Measurements from ENCODE around the gene IRF2.
A peak's percentile ranks its signal among the peaks of the same experiment; 100 is the strongest.

Gene IRF2

GRCh38 chr4:184361443-184361842 lies 112.9 kb downstream of the IRF2 start:
- Histone ChIP-seq H3K9ac (ENCODE audit: low read depth in 1 of 2, low read length in 2 of 2) (no peak overlapping the region), H3K4me3 (ENCODE audit: low read length in 2 of 2) (no peak overlapping the region), H3K36me3 (ENCODE audit: control insufficient read depth in 2 of 2, insufficient read depth in 2 of 2, low read length in 2 of 2) (no peaks in the 10 kb centered on the region), H3K4me1 (ENCODE audit: control insufficient read depth in 2 of 2, insufficient read depth in 2 of 2, low read length in 2 of 2) (peaks cover 0 to 13% of the 10 kb centered on the region in 2 donors), H3K27ac (ENCODE audit: low read depth in 2 of 2, low read length in 2 of 2) (no peak overlapping the region), H3K9me3 (ENCODE audit: control insufficient read depth in 2 of 2, low read length in 2 of 2) (no peaks in the 10 kb centered on the region), H3K27me3 (ENCODE audit: control insufficient read depth in 2 of 2, insufficient read depth in 2 of 2, low read length in 2 of 2) (no peaks in the 10 kb centered on the region)

- Histone ChIP-seq H3K9me3 (ENCODE audit: control insufficient read depth in 2 of 2, low read length in 2 of 2) (no peaks in the 10 kb centered on the region), H3K27me3 (ENCODE audit: control insufficient read depth in 2 of 2, insufficient read depth in 2 of 2, low read length in 2 of 2) (no peaks in the 10 kb centered on the region), H3K4me3 (ENCODE audit: low read length in 2 of 2) (no peak overlapping the region), H3K9ac (ENCODE audit: low read depth in 1 of 2, low read length in 2 of 2) (no peak overlapping the region), H3K27ac (ENCODE audit: low read depth in 2 of 2, low read length in 2 of 2) (no peak overlapping the region), H3K36me3 (ENCODE audit: control insufficient read depth in 2 of 2, insufficient read depth in 2 of 2, low read length in 2 of 2) (no peaks in the 10 kb centered on the region), H3K4me1 (ENCODE audit: control insufficient read depth in 2 of 2, insufficient read depth in 2 of 2, low read length in 2 of 2) (peaks cover 4 to 12% of the 10 kb centered on the region in 2 donors)
These were observed 114.5 kb downstream of the IRF2 start for GRCh38 chr4:184359888-184360287.

- H3K27me3 ChIP-seq (ENCODE audit: control insufficient read depth in 2 of 2, insufficient read depth in 2 of 2, low read length in 2 of 2): no peaks in the 10 kb centered on the region
- H3K36me3 ChIP-seq (ENCODE audit: control insufficient read depth in 2 of 2, insufficient read depth in 2 of 2, low read length in 2 of 2): no peaks in the 10 kb centered on the region
- H3K9me3 ChIP-seq (ENCODE audit: control insufficient read depth in 2 of 2, low read length in 2 of 2): no peaks in the 10 kb centered on the region
- H3K27ac ChIP-seq (ENCODE audit: low read depth in 2 of 2, low read length in 2 of 2): no peak overlapping the region
- H3K4me1 ChIP-seq (ENCODE audit: control insufficient read depth in 2 of 2, insufficient read depth in 2 of 2, low read length in 2 of 2): peaks cover 0 to 6% of the 10 kb centered on the region in 2 donors
- H3K4me3 ChIP-seq (ENCODE audit: low read length in 2 of 2): no peak overlapping the region
- H3K9ac ChIP-seq (ENCODE audit: low read depth in 1 of 2, low read length in 2 of 2): no peak overlapping the region
These were observed 115.7 kb downstream of the IRF2 start for GRCh38 chr4:184358521-184359232.

DNA sequence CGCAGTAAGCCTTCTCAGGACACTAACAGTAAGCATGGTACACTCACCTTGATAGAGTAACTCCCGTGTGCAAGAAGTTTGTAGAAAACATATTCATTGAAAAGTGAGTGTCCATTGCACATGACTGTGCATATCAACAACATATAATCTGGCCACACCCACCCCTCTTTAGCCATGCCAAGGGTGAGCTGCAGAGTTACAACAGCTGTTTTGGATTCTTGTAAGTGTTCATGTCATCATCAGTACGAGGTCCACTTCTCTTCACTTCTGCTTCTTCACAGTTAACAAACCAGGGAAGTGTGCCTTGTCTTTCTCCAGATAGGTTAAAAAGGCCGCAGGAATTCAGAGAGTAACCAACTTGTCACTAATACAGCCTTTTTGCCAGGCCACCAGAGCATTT lies 116.6 kb downstream of the IRF2 start:
- peaks cover 0 to 6% of the 10 kb centered on the region in 2 donors for H3K4me1 ChIP-seq (ENCODE audit: control insufficient read depth in 2 of 2, insufficient read depth in 2 of 2, low read length in 2 of 2)
- no peaks in the 10 kb centered on the region for H3K27me3 ChIP-seq (ENCODE audit: control insufficient read depth in 2 of 2, insufficient read depth in 2 of 2, low read length in 2 of 2)
- H3K36me3 ChIP-seq (ENCODE audit: control insufficient read depth in 2 of 2, insufficient read depth in 2 of 2, low read length in 2 of 2): no peaks in the 10 kb centered on the region
- H3K27ac ChIP-seq (ENCODE audit: low read depth in 2 of 2, low read length in 2 of 2): no peak overlapping the region
- H3K9me3 ChIP-seq (ENCODE audit: control insufficient read depth in 2 of 2, low read length in 2 of 2): no peaks in the 10 kb centered on the region
- no peak overlapping the region for H3K9ac ChIP-seq (ENCODE audit: low read depth in 1 of 2, low read length in 2 of 2)
- H3K4me3 ChIP-seq (ENCODE audit: low read length in 2 of 2): no peak overlapping the region

GRCh38 chr4:184357165-184357564 lies 117.2 kb downstream of the IRF2 start:
- Histone ChIP-seq H3K36me3 (ENCODE audit: control insufficient read depth in 2 of 2, insufficient read depth in 2 of 2, low read length in 2 of 2) (no peaks in the 10 kb centered on the region), H3K9me3 (ENCODE audit: control insufficient read depth in 2 of 2, low read length in 2 of 2) (no peaks in the 10 kb centered on the region), H3K4me3 (ENCODE audit: low read length in 2 of 2) (no peak overlapping the region), H3K4me1 (ENCODE audit: control insufficient read depth in 2 of 2, insufficient read depth in 2 of 2, low read length in 2 of 2) (peaks cover 0 to 6% of the 10 kb centered on the region in 2 donors), H3K27me3 (ENCODE audit: control insufficient read depth in 2 of 2, insufficient read depth in 2 of 2, low read length in 2 of 2) (no peaks in the 10 kb centered on the region), H3K9ac (ENCODE audit: low read depth in 1 of 2, low read length in 2 of 2) (no peak overlapping the region), H3K27ac (ENCODE audit: low read depth in 2 of 2, low read length in 2 of 2) (no peak overlapping the region)

DNA sequence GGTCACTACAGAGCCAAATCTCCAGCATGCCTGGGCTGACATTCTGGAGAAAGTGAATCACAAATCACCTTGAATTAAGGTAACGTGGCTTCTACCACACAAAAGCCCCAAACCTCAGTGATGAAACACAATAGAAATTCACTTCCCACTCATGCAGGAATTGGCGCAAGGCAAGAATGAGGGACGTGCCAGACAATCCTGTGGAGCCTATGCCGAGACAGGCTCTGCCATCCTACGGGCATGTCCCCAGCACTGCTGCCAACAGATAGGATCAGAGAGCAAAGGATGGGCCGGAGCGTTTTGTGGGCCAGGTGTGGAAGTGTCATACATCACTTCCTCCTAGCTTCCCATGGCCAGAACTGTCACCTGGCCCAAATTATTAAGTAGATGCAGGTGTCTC lies 118.0 kb downstream of the IRF2 start:
- Histone ChIP-seq H3K27me3 (ENCODE audit: control insufficient read depth in 2 of 2, insufficient read depth in 2 of 2, low read length in 2 of 2) (no peaks in the 10 kb centered on the region), H3K4me3 (ENCODE audit: low read length in 2 of 2) (no peak overlapping the region), H3K9ac (ENCODE audit: low read depth in 1 of 2, low read length in 2 of 2) (no peak overlapping the region), H3K4me1 (ENCODE audit: control insufficient read depth in 2 of 2, insufficient read depth in 2 of 2, low read length in 2 of 2) (peaks cover 0 to 6% of the 10 kb centered on the region in 2 donors), H3K27ac (ENCODE audit: low read depth in 2 of 2, low read length in 2 of 2) (no peak overlapping the region), H3K9me3 (ENCODE audit: control insufficient read depth in 2 of 2, low read length in 2 of 2) (no peaks in the 10 kb centered on the region), H3K36me3 (ENCODE audit: control insufficient read depth in 2 of 2, insufficient read depth in 2 of 2, low read length in 2 of 2) (no peaks in the 10 kb centered on the region)

- Histone ChIP-seq H3K4me1 (ENCODE audit: control insufficient read depth in 2 of 2, insufficient read depth in 2 of 2, low read length in 2 of 2) (peaks cover 0 to 6% of the 10 kb centered on the region in 2 donors), H3K27me3 (ENCODE audit: control insufficient read depth in 2 of 2, insufficient read depth in 2 of 2, low read length in 2 of 2) (no peaks in the 10 kb centered on the region), H3K9ac (ENCODE audit: low read depth in 1 of 2, low read length in 2 of 2) (no peak overlapping the region), H3K36me3 (ENCODE audit: control insufficient read depth in 2 of 2, insufficient read depth in 2 of 2, low read length in 2 of 2) (no peaks in the 10 kb centered on the region), H3K4me3 (ENCODE audit: low read length in 2 of 2) (no peak overlapping the region), H3K27ac (ENCODE audit: low read depth in 2 of 2, low read length in 2 of 2) (no peak overlapping the region), H3K9me3 (ENCODE audit: control insufficient read depth in 2 of 2, low read length in 2 of 2) (no peaks in the 10 kb centered on the region)
These were observed 118.5 kb downstream of the IRF2 start for GRCh38 chr4:184355857-184356256.

DNA sequence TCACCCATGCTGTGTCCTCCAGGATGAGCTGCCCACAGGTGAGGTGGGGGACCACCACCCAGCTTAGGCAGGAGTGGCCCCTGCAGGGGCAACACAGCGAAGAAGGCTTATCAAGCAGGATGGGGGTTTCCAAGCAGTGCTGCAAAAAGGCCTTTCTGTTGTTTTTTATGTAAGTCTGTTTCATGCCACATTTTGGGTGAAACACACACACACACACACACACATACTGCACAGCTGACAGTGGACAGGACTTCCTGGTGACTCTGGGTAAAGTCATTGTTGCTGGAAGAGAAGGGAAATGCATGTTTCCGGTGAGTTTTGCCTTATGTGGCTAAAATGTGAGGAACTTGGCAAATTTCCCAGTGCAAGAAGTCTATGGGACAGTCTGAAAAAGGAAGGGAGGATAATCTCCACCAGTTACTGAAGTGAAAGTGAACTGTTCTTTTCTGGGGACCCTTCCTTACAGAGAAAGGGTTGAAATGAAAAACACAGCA lies 119.2 kb downstream of the IRF2 start:
- Histone ChIP-seq H3K4me3 (ENCODE audit: low read length in 2 of 2) (no peak overlapping the region), H3K4me1 (ENCODE audit: control insufficient read depth in 2 of 2, insufficient read depth in 2 of 2, low read length in 2 of 2) (peaks cover 2 to 11% of the 10 kb centered on the region in 2 donors), H3K36me3 (ENCODE audit: control insufficient read depth in 2 of 2, insufficient read depth in 2 of 2, low read length in 2 of 2) (no peaks in the 10 kb centered on the region), H3K9ac (ENCODE audit: low read depth in 1 of 2, low read length in 2 of 2) (peak overlapping the region in 1 of 2 donors; percentile 17), H3K9me3 (ENCODE audit: control insufficient read depth in 2 of 2, low read length in 2 of 2) (no peaks in the 10 kb centered on the region), H3K27ac (ENCODE audit: low read depth in 2 of 2, low read length in 2 of 2) (peak overlapping the region; percentile 24 to 69), H3K27me3 (ENCODE audit: control insufficient read depth in 2 of 2, insufficient read depth in 2 of 2, low read length in 2 of 2) (no peaks in the 10 kb centered on the region)

GRCh38 chr4:184352891-184353290 lies 121.5 kb downstream of the IRF2 start:
- Histone ChIP-seq H3K4me1 (ENCODE audit: control insufficient read depth in 2 of 2, insufficient read depth in 2 of 2, low read length in 2 of 2) (peaks cover 24 to 31% of the 10 kb centered on the region in 2 donors), H3K9me3 (ENCODE audit: control insufficient read depth in 2 of 2, low read length in 2 of 2) (no peaks in the 10 kb centered on the region), H3K4me3 (ENCODE audit: low read length in 2 of 2) (peak overlapping the region in 1 of 2 donors; percentile 32)

GRCh38 chr4:184351560-184352451 lies 122.5 kb downstream of the IRF2 start:
- H3K27ac ChIP-seq (ENCODE audit: low read depth in 2 of 2, low read length in 2 of 2): no peak overlapping the region
- no peaks in the 10 kb centered on the region for H3K9me3 ChIP-seq (ENCODE audit: control insufficient read depth in 2 of 2, low read length in 2 of 2)
- no peaks in the 10 kb centered on the region for H3K36me3 ChIP-seq (ENCODE audit: control insufficient read depth in 2 of 2, insufficient read depth in 2 of 2, low read length in 2 of 2)
- peak overlapping the region in 1 of 2 donors; percentile 17 for H3K4me3 ChIP-seq (ENCODE audit: low read length in 2 of 2)
- peaks cover 35 to 41% of the 10 kb centered on the region in 2 donors for H3K4me1 ChIP-seq (ENCODE audit: control insufficient read depth in 2 of 2, insufficient read depth in 2 of 2, low read length in 2 of 2)
- no peaks in the 10 kb centered on the region for H3K27me3 ChIP-seq (ENCODE audit: control insufficient read depth in 2 of 2, insufficient read depth in 2 of 2, low read length in 2 of 2)
- H3K9ac ChIP-seq (ENCODE audit: low read depth in 1 of 2, low read length in 2 of 2): no peak overlapping the region

More at GRCh38 chr4:184352891-184353290, 121.5 kb downstream of the IRF2 start:
- Histone ChIP-seq H3K27me3 (ENCODE audit: control insufficient read depth in 2 of 2, insufficient read depth in 2 of 2, low read length in 2 of 2) (no peaks in the 10 kb centered on the region), H3K27ac (ENCODE audit: low read depth in 2 of 2, low read length in 2 of 2) (peak overlapping the region in 1 of 2 donors; percentile 57), H3K36me3 (ENCODE audit: control insufficient read depth in 2 of 2, insufficient read depth in 2 of 2, low read length in 2 of 2) (no peaks in the 10 kb centered on the region), H3K9ac (ENCODE audit: low read depth in 1 of 2, low read length in 2 of 2) (no peak overlapping the region)

Measured in mucosa of rectum (tissue), 2 donors.